Activated CD8-positive, alpha-beta T cell treated with anti-CD3 and anti-CD28 coated beads for 36 hours (primary cell): Measurements from ENCODE around the gene CANT1. TPM values are rescaled to one million over a fixed set of nuclear protein-coding genes. Genes with fewer than 3 reads are reported as not detected.
"Not testable (repeated sequence)": the region's sequence is repeated elsewhere in the genome, so short reads cannot be mapped to it uniquely, and the experiment has no call there.

ENCODE experiments used
- ATAC-seq: fragments of 200-7000 bp; cut with Tn5 transposase; one replicate; pipeline ENCODE4 v1.10.0; 2021; ENCODE audit warnings: mild to moderate bottlenecking, moderate library complexity
- CTCF ChIA-PET: fragments of 350-600 bp; sonication (Branson Sonifier 250); formaldehyde crosslinking; loops from one replicate; lab custom pipeline; 2021; ENCODE audit warnings: antibody characterized with exemption; lab: Charles Lee
- POLR2A ChIA-PET: fragments of 350-600 bp; sonication (Branson Sonifier 250); formaldehyde crosslinking; loops from one replicate; lab custom pipeline; 2021; ENCODE audit warnings: antibody characterized with exemption; lab: Charles Lee
- DNase-seq: peaks from one replicate; pipeline ENCODE4 v3.0.0-alpha.2; 2020
- H3K27ac Mint-ChIP-seq: one replicate; pipeline ENCODE4 v1.8.0; 2021; ENCODE audit warnings: mild to moderate bottlenecking, mixed read lengths
- H3K27me3 Mint-ChIP-seq: one replicate; pipeline ENCODE4 v1.8.0; 2021; ENCODE audit warnings: mixed read lengths
- H3K36me3 Mint-ChIP-seq: one replicate; pipeline ENCODE4 v1.8.0; 2021; ENCODE audit warnings: low read depth, mixed read lengths
- H3K4me1 Mint-ChIP-seq: one replicate; pipeline ENCODE4 v1.8.0; 2021; ENCODE audit warnings: low read depth, mixed read lengths
- H3K4me3 Mint-ChIP-seq: one replicate; pipeline ENCODE4 v1.8.0; 2021; ENCODE audit warnings: mild to moderate bottlenecking, moderate library complexity, mixed read lengths
- H3K9me3 Mint-ChIP-seq: one replicate; pipeline ENCODE4 v1.8.0; 2021; ENCODE audit warnings: mixed read lengths
- intact Hi-C: fragments of 100-400 bp; cut with micrococcal nuclease; formaldehyde crosslinking; loops from one replicate; pipeline ENCODE4 v1.10.0; 2022
- total RNA-seq, 2 experiments: library from RNA; stranded (reverse); gene quantifications; one replicate each; pipeline ENCODE4 v1.2.3, GENCODE V29; 2021
- TF ChIP-seq, protein P1 (sequence below): fragments of 200-600 bp; IDR thresholded peaks from one replicate; pipeline ENCODE4 v1.8.0; 2022; ENCODE audit warnings: antibody characterized with exemption, mild to moderate bottlenecking

CANT1 gene
- total RNA-seq, 2 experiments from 2014 or later: 41.4 to 48.2 TPM

GRCh38 chr17:79024901-79025737, 15.6 kb upstream of the CANT1 start:
- ChIA-PET POLR2A (no interaction called here), CTCF (interaction anchor here (0.9 to 2.9 kb wide), 2 partner anchors 17 to 20 kb away, joined by 4 to 12 read pairs; no protein-coding TSS in a partner anchor)
- TF ChIP-seq, protein P1, sequence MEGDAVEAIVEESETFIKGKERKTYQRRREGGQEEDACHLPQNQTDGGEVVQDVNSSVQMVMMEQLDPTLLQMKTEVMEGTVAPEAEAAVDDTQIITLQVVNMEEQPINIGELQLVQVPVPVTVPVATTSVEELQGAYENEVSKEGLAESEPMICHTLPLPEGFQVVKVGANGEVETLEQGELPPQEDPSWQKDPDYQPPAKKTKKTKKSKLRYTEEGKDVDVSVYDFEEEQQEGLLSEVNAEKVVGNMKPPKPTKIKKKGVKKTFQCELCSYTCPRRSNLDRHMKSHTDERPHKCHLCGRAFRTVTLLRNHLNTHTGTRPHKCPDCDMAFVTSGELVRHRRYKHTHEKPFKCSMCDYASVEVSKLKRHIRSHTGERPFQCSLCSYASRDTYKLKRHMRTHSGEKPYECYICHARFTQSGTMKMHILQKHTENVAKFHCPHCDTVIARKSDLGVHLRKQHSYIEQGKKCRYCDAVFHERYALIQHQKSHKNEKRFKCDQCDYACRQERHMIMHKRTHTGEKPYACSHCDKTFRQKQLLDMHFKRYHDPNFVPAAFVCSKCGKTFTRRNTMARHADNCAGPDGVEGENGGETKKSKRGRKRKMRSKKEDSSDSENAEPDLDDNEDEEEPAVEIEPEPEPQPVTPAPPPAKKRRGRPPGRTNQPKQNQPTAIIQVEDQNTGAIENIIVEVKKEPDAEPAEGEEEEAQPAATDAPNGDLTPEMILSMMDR: no peak
- Mint-ChIP-seq H3K36me3 (no peaks in the 10 kb centered on the region), H3K9me3 (no peaks in the 10 kb centered on the region), H3K4me3 (peak overlapping the region; percentile 73), H3K27ac (no peak overlapping the region), H3K4me1 (peaks cover 6% of the 10 kb centered on the region), H3K27me3 (peaks cover 12% of the 10 kb centered on the region)
- DNase-seq (no peak), ATAC-seq (no peak)
- intact Hi-C loops: no loop called here

GRCh38 chr17:79023886-79024771, 14.6 kb upstream of the CANT1 start, which contains the start of gene C1QTNF1:
TSS of gene C1QTNF1 (plus strand) at chr17:79024169. CDS start at chr17:79043969, 19,800 bp downstream.
- ATAC-seq: peak; percentile 85
- POLR2A ChIA-PET: no interaction called here

DNA sequence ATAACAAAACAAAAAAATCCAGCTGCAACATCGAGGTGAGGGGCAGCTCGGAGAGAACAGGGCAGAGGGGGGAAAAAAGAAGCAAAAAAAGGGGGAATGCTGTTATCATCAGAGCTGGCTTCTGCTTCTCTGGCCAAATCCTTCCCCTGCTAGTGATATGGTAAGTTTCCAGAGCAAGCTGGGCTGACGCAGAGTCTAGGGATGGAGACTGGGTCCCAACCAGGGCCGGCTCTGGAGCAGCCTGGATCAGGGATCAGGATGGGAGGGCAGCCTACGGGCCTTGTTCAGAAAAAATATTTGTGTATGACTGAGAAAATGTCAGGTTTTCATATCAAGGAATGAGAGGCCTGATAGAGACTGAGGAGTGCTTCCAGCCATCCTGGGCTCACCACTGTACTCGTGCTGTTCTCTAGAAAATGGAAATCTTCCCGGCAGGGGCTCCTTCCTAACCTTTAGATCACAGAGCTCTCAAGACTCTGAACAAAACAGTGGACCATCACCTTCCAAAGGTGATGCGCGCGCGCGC, 13.7 kb upstream of the CANT1 start:
- H3K36me3 Mint-ChIP-seq: no peaks in the 10 kb centered on the region
- H3K4me3 Mint-ChIP-seq: no peak overlapping the region
- H3K27ac Mint-ChIP-seq: no peak overlapping the region
- intact Hi-C loops: no loop called here
- POLR2A ChIA-PET: no interaction called here
- TF ChIP-seq, protein P1: no peak
- DNase-seq (no peak), ATAC-seq (no peak)
- peaks cover 12% of the 10 kb centered on the region for H3K27me3 Mint-ChIP-seq
- H3K4me1 Mint-ChIP-seq: peaks cover 6% of the 10 kb centered on the region
- H3K9me3 Mint-ChIP-seq: no peaks in the 10 kb centered on the region
- CTCF ChIA-PET: interaction anchor here (1.0 to 2.9 kb wide), 3 partner anchors 19 to 52 kb away, joined by 4 to 17 read pairs (median 4); no protein-coding TSS in a partner anchor

More at GRCh38 chr17:79023886-79024771, 14.6 kb upstream of the CANT1 start, which contains the start of gene C1QTNF1:
- H3K27me3 Mint-ChIP-seq: peaks cover 12% of the 10 kb centered on the region
- peak within 1 kb of the TSS; percentile 37 for H3K27ac Mint-ChIP-seq
- H3K4me1 Mint-ChIP-seq: peaks cover 6% of the 10 kb centered on the region
- DNase-seq: peak; percentile 56
- H3K36me3 Mint-ChIP-seq: no peaks in the 10 kb centered on the region
- TF ChIP-seq, protein P1: peak; percentile 62
- CTCF ChIA-PET: interaction anchor here (1.4 kb wide), 1 partner anchor 22 kb away, joined by 4 read pairs; no protein-coding TSS in a partner anchor
- intact Hi-C loops: no loop called here
- H3K4me3 Mint-ChIP-seq: peak within 1 kb of the TSS; percentile 73
- H3K9me3 Mint-ChIP-seq: no peaks in the 10 kb centered on the region

GRCh38 chr17:79022507-79022991, 13.0 kb upstream of the CANT1 start:
- DNase-seq: no peak
- Mint-ChIP-seq H3K4me1 (peaks cover 6% of the 10 kb centered on the region), H3K27ac (no peak overlapping the region), H3K4me3 (no peak overlapping the region), H3K27me3 (peaks cover 12% of the 10 kb centered on the region), H3K36me3 (no peaks in the 10 kb centered on the region), H3K9me3 (no peaks in the 10 kb centered on the region)
- ChIA-PET CTCF (interaction anchor here (1.0 to 3.1 kb wide), 5 partner anchors 20 to 370 kb away, joined by 3 to 17 read pairs (median 4); no protein-coding TSS in a partner anchor), POLR2A (no interaction called here)
- TF ChIP-seq, protein P1: no peak
- intact Hi-C loops: no loop called here
- ATAC-seq: no peak

GRCh38 chr17:79021929-79022328, 12.4 kb upstream of the CANT1 start:
- H3K36me3 Mint-ChIP-seq, H3K27ac Mint-ChIP-seq, POLR2A ChIA-PET, H3K9me3 Mint-ChIP-seq, H3K4me1 Mint-ChIP-seq, H3K4me3 Mint-ChIP-seq, intact Hi-C loops, DNase-seq, ATAC-seq: not testable (repeated sequence)
- CTCF ChIA-PET: interaction anchor here (0.6 to 3.1 kb wide), 4 partner anchors 20 to 370 kb away, joined by 3 to 17 read pairs (median 8); no protein-coding TSS in a partner anchor
- H3K27me3 Mint-ChIP-seq: peaks cover 12% of the 10 kb centered on the region
